Cardiac muscle cell (in vitro differentiated cells and primary cell): ENCODE measurements around the gene ZSCAN30. TPM values are rescaled to one million over a fixed set of nuclear protein-coding genes. Genes with fewer than 3 reads are reported as not detected.

ENCODE experiments used
- DNase-seq, 2 donors: peaks; one replicate each; pipeline versions ENCODE4 v3.0.0 to v3.0.0-alpha.2; 2010 to 2017; ENCODE audit warnings: low read depth in 1 of 2, low spot score in 1 of 2
- H3K27ac ChIP-seq: fragments of 200-600 bp; sonication (generic); 2 replicates; pipeline ENCODE4 v1.5.1; 2016
- H3K27me3 ChIP-seq: fragments of 200-600 bp; sonication (generic); 2 replicates; pipeline ENCODE4 v1.6.0; 2016; ENCODE audit warnings: control low read depth
- H3K36me3 ChIP-seq: fragments of 200-600 bp; sonication (generic); 2 replicates; pipeline ENCODE4 v1.5.1; 2016; ENCODE audit warnings: control low read depth
- H3K4me1 ChIP-seq: fragments of 200-600 bp; sonication (generic); 2 replicates; pipeline ENCODE4 v1.8.1; 2017; ENCODE audit warnings: low read depth, mild to moderate bottlenecking, mixed run types
- H3K4me3 ChIP-seq: fragments of 200-600 bp; sonication (generic); 2 replicates; pipeline ENCODE4 v1.5.1; 2016; ENCODE audit warnings: mild to moderate bottlenecking
- H3K9me3 ChIP-seq: fragments of 200-600 bp; sonication (generic); 2 replicates; pipeline ENCODE4 v1.5.1; 2017; ENCODE audit warnings: low read depth, mild to moderate bottlenecking, control low read depth
- CTCF ChIP-seq: IDR thresholded peaks from 2 replicates; pipeline ENCODE4 v1.5.1; 2012; ENCODE audit warnings: low read depth, mild to moderate bottlenecking, low read length
- polyA plus RNA-seq: library from polyadenylated mRNA; unstranded; fragments of >200 nt; fragmentation: Nextera tagmentation; extraction: Ambion mirVana; gene quantifications from 2 replicates; pipeline ENCODE4 v1.2.1, GENCODE V29; 2016
- total RNA-seq: library from RNA; depleted of rRNA; stranded (reverse); fragments of >200 nt; gene quantifications from 2 replicates; pipeline ENCODE4 v1.2.3, GENCODE V29; 2016

ZSCAN30 gene
- total and polyA plus RNA-seq, 2 experiments from 2014 or later, result 19.5 to 29.5 TPM

DNA sequence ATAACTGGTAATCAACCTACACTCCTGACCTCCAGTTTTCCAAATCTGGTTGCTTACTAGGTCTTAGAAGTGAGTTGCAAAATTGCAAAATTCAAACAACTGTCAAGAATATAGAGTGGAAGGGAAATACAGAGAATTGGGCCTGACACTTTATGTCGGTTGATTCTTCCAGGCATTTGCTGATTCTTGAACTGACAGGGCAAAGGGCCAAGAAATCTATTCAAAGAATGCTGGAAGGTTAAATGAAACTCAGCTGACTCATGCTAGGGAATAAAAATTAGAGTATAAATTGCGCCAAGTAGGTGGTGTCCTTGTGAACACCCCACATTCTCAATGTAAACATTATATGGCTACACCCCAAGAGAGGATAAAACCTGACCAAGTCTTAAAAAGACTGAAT lies 21.5 kb upstream of the ZSCAN30 start:
- Histone ChIP-seq H3K9me3 (no peaks in the 10 kb centered on the region), H3K4me3 (no peak overlapping the region), H3K27ac (no peak overlapping the region), H3K36me3 (peaks cover 6% of the 10 kb centered on the region), H3K4me1 (no peaks in the 10 kb centered on the region), H3K27me3 (no peaks in the 10 kb centered on the region)
- TF ChIP-seq CTCF, result no peak
- DNase-seq, result peak in 1 of 2 donors; percentile 51

DNA sequence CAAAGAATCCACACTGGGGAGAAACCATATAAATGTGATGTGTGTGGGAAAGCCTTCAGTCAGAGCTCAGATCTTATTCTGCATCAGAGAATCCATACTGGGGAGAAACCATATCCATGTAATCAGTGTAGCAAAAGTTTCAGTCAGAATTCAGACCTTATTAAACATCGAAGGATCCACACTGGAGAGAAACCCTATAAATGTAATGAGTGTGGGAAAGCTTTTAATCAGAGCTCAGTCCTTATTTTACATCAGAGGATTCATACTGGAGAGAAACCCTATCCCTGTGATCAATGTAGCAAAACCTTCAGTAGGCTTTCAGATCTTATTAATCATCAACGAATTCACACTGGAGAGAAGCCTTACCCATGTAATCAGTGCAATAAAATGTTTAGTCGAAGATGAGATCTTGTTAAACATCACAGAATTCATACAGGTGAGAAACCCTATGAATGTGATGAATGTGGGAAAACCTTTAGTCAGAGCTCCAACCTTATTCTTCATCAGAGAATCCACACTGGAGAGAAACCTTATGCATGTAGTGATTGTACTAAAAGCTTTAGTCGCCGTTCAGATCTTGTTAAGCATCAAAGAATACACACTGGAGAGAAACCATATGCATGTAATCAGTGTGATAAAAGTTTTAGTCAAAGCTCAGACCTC lies 16.7 kb upstream of the ZSCAN30 start:
- no peak overlapping the region for H3K27ac ChIP-seq
- no peaks in the 10 kb centered on the region for H3K4me1 ChIP-seq
- DNase-seq, result no peak
- no peaks in the 10 kb centered on the region for H3K27me3 ChIP-seq
- no peak for TF ChIP-seq CTCF
- H3K9me3 ChIP-seq, result no peaks in the 10 kb centered on the region
- no peak overlapping the region for H3K4me3 ChIP-seq
- H3K36me3 ChIP-seq, result peaks cover 12% of the 10 kb centered on the region

- Histone ChIP-seq H3K4me1 (no peaks in the 10 kb centered on the region), H3K9me3 (no peaks in the 10 kb centered on the region), H3K27me3 (no peaks in the 10 kb centered on the region), H3K4me3 (no peak overlapping the region), H3K27ac (no peak overlapping the region), H3K36me3 (peaks cover 15% of the 10 kb centered on the region)
- no peak for TF ChIP-seq CTCF
- DNase-seq, result no peak
These were observed 13.6 kb upstream of the ZSCAN30 start for GRCh38 chr18:35303610-35304009.

GRCh38 chr18:35296060-35296459 lies 6.0 kb upstream of the ZSCAN30 start:
- TF ChIP-seq CTCF, result no peak
- H3K27ac ChIP-seq, result no peak overlapping the region
- no peaks in the 10 kb centered on the region for H3K9me3 ChIP-seq
- H3K4me3 ChIP-seq, result no peak overlapping the region
- no peaks in the 10 kb centered on the region for H3K4me1 ChIP-seq
- no peak for DNase-seq
- no peaks in the 10 kb centered on the region for H3K27me3 ChIP-seq
- H3K36me3 ChIP-seq, result peaks cover 7% of the 10 kb centered on the region

DNA sequence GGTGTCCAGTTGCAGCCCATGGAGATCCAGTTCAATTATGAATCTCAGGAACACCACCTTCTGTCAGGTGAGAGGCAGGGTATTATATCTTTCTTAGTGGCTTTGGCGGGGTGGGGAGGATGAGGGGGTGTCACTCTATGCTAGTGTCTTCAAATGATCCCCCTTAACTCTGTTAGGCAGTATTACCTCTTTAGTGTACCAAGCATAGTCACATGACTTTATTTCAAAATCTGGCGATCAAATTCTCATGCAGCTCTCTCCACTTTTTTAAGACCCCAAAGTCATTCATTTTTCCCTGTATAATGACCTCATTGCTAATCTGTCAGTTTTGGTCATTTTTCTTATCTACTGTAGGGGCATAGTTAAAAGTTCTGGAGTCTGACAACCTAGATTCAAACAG lies 1.1 kb upstream of the ZSCAN30 start:
- Histone ChIP-seq H3K27me3 (no peaks in the 10 kb centered on the region), H3K9me3 (no peaks in the 10 kb centered on the region), H3K36me3 (peaks cover 4% of the 10 kb centered on the region), H3K4me3 (peak overlapping the region; percentile 67), H3K27ac (no peak overlapping the region), H3K4me1 (no peaks in the 10 kb centered on the region)
- no peak for TF ChIP-seq CTCF
- DNase-seq, result no peak
